ENCODE measurements around the gene ITSN2.

- no peak for TF ChIP-seq POLR2A (IDR thresholded peaks at IDR 0.05)
- TF ChIP-seq CTCF (IDR thresholded peaks at IDR 0.05) = no peak
- TF ChIP-seq POLR2AphosphoS5 (IDR thresholded peaks at IDR 0.05; ENCODE audit: insufficient read depth in 1 of 2, low read depth in 1 of 2) = no peak
These were observed 128.9 kb downstream of the ITSN2 start for GRCh38 chr2:24231461-24231881.
